Measurements from ENCODE around the gene JARID2. TPM values are rescaled to one million over a fixed set of nuclear protein-coding genes. Genes with fewer than 3 reads are reported as not detected.

Gene JARID2
- total and polyA plus RNA-seq, 12 donors, result 2.3 to 11.6 (median 8.7) TPM

GRCh38 chr6:15553736-15554294 lies 307.9 kb downstream of the JARID2 start:
- no peaks in the 10 kb centered on the region for H3K27me3 ChIP-seq
- H3K4me1 ChIP-seq, result peaks cover 4 to 59% (median 30%) of the 10 kb centered on the region in 9 donors
- peak overlapping the region in 1 of 10 donors; percentile 11 for H3K27ac ChIP-seq
- H3K4me3 ChIP-seq, result no peak overlapping the region
- WGBS, 2 donors, result 99% methylated on average over 4 of the region's 4 CpGs
- ATAC-seq (no peak), DNase-seq (no peak)
- TF ChIP-seq, protein P1, sequence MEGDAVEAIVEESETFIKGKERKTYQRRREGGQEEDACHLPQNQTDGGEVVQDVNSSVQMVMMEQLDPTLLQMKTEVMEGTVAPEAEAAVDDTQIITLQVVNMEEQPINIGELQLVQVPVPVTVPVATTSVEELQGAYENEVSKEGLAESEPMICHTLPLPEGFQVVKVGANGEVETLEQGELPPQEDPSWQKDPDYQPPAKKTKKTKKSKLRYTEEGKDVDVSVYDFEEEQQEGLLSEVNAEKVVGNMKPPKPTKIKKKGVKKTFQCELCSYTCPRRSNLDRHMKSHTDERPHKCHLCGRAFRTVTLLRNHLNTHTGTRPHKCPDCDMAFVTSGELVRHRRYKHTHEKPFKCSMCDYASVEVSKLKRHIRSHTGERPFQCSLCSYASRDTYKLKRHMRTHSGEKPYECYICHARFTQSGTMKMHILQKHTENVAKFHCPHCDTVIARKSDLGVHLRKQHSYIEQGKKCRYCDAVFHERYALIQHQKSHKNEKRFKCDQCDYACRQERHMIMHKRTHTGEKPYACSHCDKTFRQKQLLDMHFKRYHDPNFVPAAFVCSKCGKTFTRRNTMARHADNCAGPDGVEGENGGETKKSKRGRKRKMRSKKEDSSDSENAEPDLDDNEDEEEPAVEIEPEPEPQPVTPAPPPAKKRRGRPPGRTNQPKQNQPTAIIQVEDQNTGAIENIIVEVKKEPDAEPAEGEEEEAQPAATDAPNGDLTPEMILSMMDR (IDR thresholded peaks at IDR 0.05), result no peak
- intact Hi-C loops (cut with DNase I), result no loop called here
- no peaks in the 10 kb centered on the region for H3K9me3 ChIP-seq
- no peaks in the 10 kb centered on the region for H3K36me3 ChIP-seq

GRCh38 chr6:15554728-15555100 lies 308.8 kb downstream of the JARID2 start:
- WGBS, 2 donors, result 98 to 99% methylated on average over 6 of the region's 6 CpGs
- intact Hi-C loops (cut with DNase I), result no loop called here
- Histone ChIP-seq H3K27me3 (no peaks in the 10 kb centered on the region), H3K4me3 (no peak overlapping the region), H3K27ac (peak overlapping the region in 1 of 10 donors; percentile 61), H3K9me3 (no peaks in the 10 kb centered on the region), H3K4me1 (peaks cover 4 to 59% (median 30%) of the 10 kb centered on the region in 9 donors), H3K36me3 (no peaks in the 10 kb centered on the region)
- ATAC-seq (no peak), DNase-seq (no peak)
- TF ChIP-seq, protein P1 (IDR thresholded peaks at IDR 0.05), result no peak

- Histone ChIP-seq H3K27ac (peak overlapping the region in 1 of 10 donors; percentile 61), H3K4me1 (peaks cover 4 to 59% (median 27%) of the 10 kb centered on the region in 9 donors), H3K27me3 (no peaks in the 10 kb centered on the region), H3K36me3 (no peaks in the 10 kb centered on the region), H3K9me3 (no peaks in the 10 kb centered on the region), H3K4me3 (no peak overlapping the region)
- peak in 2 of 8 donors; percentile 36 to 58 for ATAC-seq
- intact Hi-C loops (cut with DNase I), result no loop called here
- TF ChIP-seq, protein P1 (IDR thresholded peaks at IDR 0.05), result no peak
- no peak for DNase-seq
- WGBS, 2 donors, result 86 to 87% methylated on average over 5 of the region's 5 CpGs
These were observed 309.5 kb downstream of the JARID2 start for GRCh38 chr6:15555101-15556038.

DNA sequence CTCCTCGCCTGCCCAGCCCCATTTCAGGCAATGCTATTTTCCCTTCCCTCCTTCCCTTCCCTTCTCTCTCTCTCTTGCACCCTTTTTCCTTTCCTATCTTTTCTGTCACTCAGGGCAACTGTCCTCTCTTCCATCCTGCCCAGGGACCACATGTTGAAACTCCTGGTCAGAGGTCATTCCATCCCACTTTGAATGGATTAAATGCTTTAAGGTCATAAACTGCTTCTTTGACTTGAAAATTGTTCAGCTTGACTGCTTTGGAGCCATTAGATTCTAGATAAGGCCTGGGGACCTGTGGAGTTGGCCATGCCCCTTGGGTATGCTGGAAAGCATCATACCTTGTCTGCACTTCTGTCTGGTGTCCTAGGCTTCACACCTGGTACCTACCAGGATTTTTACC lies 310.8 kb downstream of the JARID2 start:
- Histone ChIP-seq H3K4me3 (no peak overlapping the region), H3K27me3 (no peaks in the 10 kb centered on the region), H3K27ac (peak overlapping the region in 1 of 10 donors; percentile 61), H3K9me3 (no peaks in the 10 kb centered on the region), H3K4me1 (peaks cover 3 to 47% (median 14%) of the 10 kb centered on the region in 9 donors), H3K36me3 (no peaks in the 10 kb centered on the region)
- intact Hi-C loops (cut with DNase I), result no loop called here
- TF ChIP-seq, protein P1 (IDR thresholded peaks at IDR 0.05), result no peak
- DNase-seq, result no peak
- no peak for ATAC-seq
- WGBS, 2 donors, result 100% methylated on average over 1 of the region's 1 CpG

Data from heart right ventricle (tissue), 16 donors.